ENCODE results near the gene FLT3LG. TPM values are rescaled to one million over a fixed set of nuclear protein-coding genes. Genes with fewer than 3 reads are reported as not detected.
A peak's percentile ranks its signal among the peaks of the same experiment; 100 is the strongest.

The FLT3LG gene
- total RNA-seq, 1 donor from 2014 or later: 0.81 TPM

- TF ChIP-seq, protein P1, sequence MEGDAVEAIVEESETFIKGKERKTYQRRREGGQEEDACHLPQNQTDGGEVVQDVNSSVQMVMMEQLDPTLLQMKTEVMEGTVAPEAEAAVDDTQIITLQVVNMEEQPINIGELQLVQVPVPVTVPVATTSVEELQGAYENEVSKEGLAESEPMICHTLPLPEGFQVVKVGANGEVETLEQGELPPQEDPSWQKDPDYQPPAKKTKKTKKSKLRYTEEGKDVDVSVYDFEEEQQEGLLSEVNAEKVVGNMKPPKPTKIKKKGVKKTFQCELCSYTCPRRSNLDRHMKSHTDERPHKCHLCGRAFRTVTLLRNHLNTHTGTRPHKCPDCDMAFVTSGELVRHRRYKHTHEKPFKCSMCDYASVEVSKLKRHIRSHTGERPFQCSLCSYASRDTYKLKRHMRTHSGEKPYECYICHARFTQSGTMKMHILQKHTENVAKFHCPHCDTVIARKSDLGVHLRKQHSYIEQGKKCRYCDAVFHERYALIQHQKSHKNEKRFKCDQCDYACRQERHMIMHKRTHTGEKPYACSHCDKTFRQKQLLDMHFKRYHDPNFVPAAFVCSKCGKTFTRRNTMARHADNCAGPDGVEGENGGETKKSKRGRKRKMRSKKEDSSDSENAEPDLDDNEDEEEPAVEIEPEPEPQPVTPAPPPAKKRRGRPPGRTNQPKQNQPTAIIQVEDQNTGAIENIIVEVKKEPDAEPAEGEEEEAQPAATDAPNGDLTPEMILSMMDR (conservative IDR thresholded peaks at IDR 0.05; ENCODE audit: low read depth, low read length): no peak
- DNase-seq (ENCODE audit: low read depth): no peak
- no peak overlapping the region for H3K4me3 ChIP-seq (ENCODE audit: low read depth, low read length)
These were observed 9.9 kb upstream of the FLT3LG start for GRCh38 chr19:49463960-49464740.

DNA sequence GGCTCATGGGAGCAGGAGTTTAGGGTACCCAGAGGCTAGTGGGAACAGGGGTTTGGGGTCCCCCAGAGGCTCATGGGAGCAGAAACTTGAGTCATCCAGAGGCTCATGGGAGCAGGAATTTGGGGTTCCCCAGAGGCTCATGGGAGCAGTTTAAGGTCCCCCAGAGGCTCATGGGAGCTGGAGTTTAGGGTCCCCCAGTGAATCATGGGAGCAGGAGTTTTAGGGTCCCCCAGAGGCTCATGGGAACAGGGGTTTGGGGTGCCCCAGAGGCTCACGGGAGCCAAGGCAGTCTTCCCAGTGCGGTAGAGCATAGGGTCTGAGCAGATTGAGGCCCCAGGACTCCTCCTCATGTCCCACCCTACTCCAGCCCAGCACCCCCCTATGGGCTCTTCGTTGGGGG, 8.6 kb upstream of the FLT3LG start:
- H3K4me3 ChIP-seq (ENCODE audit: low read depth, low read length): no peak overlapping the region
- TF ChIP-seq, protein P1 (conservative IDR thresholded peaks at IDR 0.05; ENCODE audit: low read depth, low read length): no peak
- DNase-seq (ENCODE audit: low read depth): no peak

GRCh38 chr19:49468199-49468598, 5.8 kb upstream of the FLT3LG start:
- TF ChIP-seq, protein P1 (conservative IDR thresholded peaks at IDR 0.05; ENCODE audit: low read depth, low read length): no peak
- DNase-seq (ENCODE audit: low read depth): no peak
- H3K4me3 ChIP-seq (ENCODE audit: low read depth, low read length): no peak overlapping the region

- no peak overlapping the region for H3K4me3 ChIP-seq (ENCODE audit: low read depth, low read length)
- DNase-seq (ENCODE audit: low read depth): no peak
- TF ChIP-seq, protein P1 (conservative IDR thresholded peaks at IDR 0.05; ENCODE audit: low read depth, low read length): no peak
These were observed 5.1 kb upstream of the FLT3LG start for GRCh38 chr19:49468746-49469447.

- TF ChIP-seq, protein P1 (conservative IDR thresholded peaks at IDR 0.05; ENCODE audit: low read depth, low read length): peak; percentile 3
- DNase-seq (ENCODE audit: low read depth): no peak
These were observed 4.0 kb upstream of the FLT3LG start for GRCh38 chr19:49469828-49470614.

DNA sequence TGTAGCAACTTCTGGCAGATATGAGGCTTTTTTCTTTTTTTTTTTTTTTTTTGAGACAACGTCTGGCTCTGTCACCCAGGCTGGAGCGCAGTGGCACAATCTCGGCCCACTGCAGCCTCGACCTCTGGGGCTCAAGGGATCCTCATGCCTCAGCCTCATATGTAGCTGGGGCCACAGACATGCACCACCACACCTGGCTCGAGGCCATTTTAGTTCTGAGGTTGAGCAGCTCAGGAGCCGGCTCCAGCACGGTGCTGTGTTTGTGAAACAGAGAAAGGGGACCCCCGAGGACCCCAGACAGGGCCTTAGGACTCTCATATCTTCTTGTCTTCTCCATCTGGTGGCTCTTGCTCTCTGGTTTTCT, 3.4 kb upstream of the FLT3LG start:
- H3K4me3 ChIP-seq (ENCODE audit: low read depth, low read length): no peak overlapping the region
- DNase-seq (ENCODE audit: low read depth): no peak
- TF ChIP-seq, protein P1 (conservative IDR thresholded peaks at IDR 0.05; ENCODE audit: low read depth, low read length): no peak

More at GRCh38 chr19:49469828-49470614, 4.0 kb upstream of the FLT3LG start:
- H3K4me3 ChIP-seq (ENCODE audit: low read depth, low read length): no peak overlapping the region
